ENCODE results near the gene TMEM186. TPM values are rescaled to one million over a fixed set of nuclear protein-coding genes. Genes with fewer than 3 reads are reported as not detected.
A peak's percentile ranks its signal among the peaks of the same experiment; 100 is the strongest.

The TMEM186 gene, protein sequence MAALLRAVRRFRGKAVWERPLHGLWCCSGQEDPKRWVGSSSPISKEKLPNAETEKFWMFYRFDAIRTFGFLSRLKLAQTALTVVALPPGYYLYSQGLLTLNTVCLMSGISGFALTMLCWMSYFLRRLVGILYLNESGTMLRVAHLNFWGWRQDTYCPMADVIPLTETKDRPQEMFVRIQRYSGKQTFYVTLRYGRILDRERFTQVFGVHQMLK
- 13.1 and 14.3 TPM in 2 replicates for total RNA-seq (2021; fragmentation: NEBNext Ultra II Directional; extraction: Animal tissue kit (Norgen Biotek cat#: 25700))
- polyA plus RNA-seq (2011; rRNA removed), result 10.5 and 13.1 TPM in 2 replicates
- 14.6 TPM for polyA plus RNA-seq (2011; cell fraction: cytosol; rRNA removed)
- 9.6 TPM for polyA plus RNA-seq (2011; cell fraction: nucleus; rRNA removed)
- 17.3 to 18.4 TPM (median 17.8 TPM) in 4 replicates for polyA plus RNA-seq (2012, experiment 1 of 2)
- polyA plus RNA-seq (2012, experiment 2 of 2), result 6.8 TPM
- 9.0 TPM for polyA plus RNA-seq (2013, experiment 1 of 2)
- 9.3 TPM for polyA plus RNA-seq (2013, experiment 2 of 2)
- 14.3 and 15.0 TPM in 2 replicates for polyA minus RNA-seq (2011; rRNA and poly(A)+ RNA removed)
- 6.2 TPM for polyA minus RNA-seq (2011; cell fraction: cytosol; rRNA and poly(A)+ RNA removed)
- 7.2 TPM for polyA minus RNA-seq (2011; cell fraction: nucleus; rRNA and poly(A)+ RNA removed)
- long read RNA-seq, experiment 1, partial matches to known transcripts, result 0 of 7 reads
- long read RNA-seq, experiment 1, other reads (novel, unspliced or antisense), result 4 of 7 reads
- long read RNA-seq, experiment 2, transcript TMEM186-201 (2 exons, 1,448 nt), result major isoform, 19 of 42 reads
- long read RNA-seq, experiment 2, partial matches to known transcripts, result 0 of 42 reads
- long read RNA-seq, experiment 2, other reads (novel, unspliced or antisense), result 23 of 42 reads

- H4K91ac ChIP-seq (replicated peaks; ENCODE audit: insufficient read length, low read length), result peak within 1 kb of the TSS; percentile 29
- FAIRE-seq, result no peak
- CTCF ChIA-PET (ENCODE audit: partially characterized antibody), result interaction anchor here (0.8 to 26.4 kb wide), 6 partner anchors 9 to 161 kb away, joined by 3 to 404 read pairs (median 4); partner anchors contain the start of gene ABAT
- 0 out of 2 replicates have a peak within 1 kb of the TSS, but pooled peaks have one; percentile 9 for H2AFZ ChIP-seq (ENCODE audit: low read length)
- H2BK12ac ChIP-seq (ENCODE audit: low read depth, low read length), result no peak within 1 kb of the TSS
- H3K23me2 ChIP-seq (ENCODE audit: low read depth, low read length), result peaks cover 13% of the 10 kb centered on the region; the same call in 1 of the 2 replicates
- peak within 1 kb of the TSS; percentile 86 to 88 for H3K4me2 ChIP-seq (ENCODE audit: insufficient read depth in 1 of 2, low read depth in 2 of 2, low read length in 2 of 2)
- no peak within 1 kb of the TSS for H3K4ac ChIP-seq (replicated peaks; ENCODE audit: insufficient read length, low read depth, low read length)
- H4K5ac ChIP-seq (ENCODE audit: insufficient read length, low read depth, low read length), result no peak within 1 kb of the TSS
- no peak within 1 kb of the TSS for H2BK120ac ChIP-seq (replicated peaks; ENCODE audit: low read depth, low read length)
- peaks cover 12 to 64% of the 10 kb centered on the region in 2 experiments for H3K79me2 ChIP-seq (ENCODE audit: control insufficient read depth in 1 of 2, insufficient read depth in 2 of 2, low read length in 2 of 2)
- H4K8ac ChIP-seq (ENCODE audit: extremely low read depth, insufficient read depth, low read length), result peak within 1 kb of the TSS; percentile 84; the same call in 1 of the 2 replicates
- peak; percentile 92 to 94 for DNase-seq (ENCODE audit: low read depth in 1 of 2, low spot score in 2 of 2)
- H2BK5ac ChIP-seq (ENCODE audit: low read depth, low read length), result peak within 1 kb of the TSS; percentile 77
- peaks cover 0 to 13% (median 2%) of the 10 kb centered on the region in 4 experiments; a peak in 3 of 7 replicates for H3K4me1 ChIP-seq (replicated peaks in 1 of 4; ENCODE audit: control insufficient read depth in 3 of 4, insufficient read depth in 4 of 4, low read length in 3 of 4)
- peak within 1 kb of the TSS; percentile 64 for H3K27ac ChIP-seq (ENCODE audit: low read depth, low read length)
- no peaks in the 10 kb centered on the region for H3K9me3 ChIP-seq (ENCODE audit: insufficient read depth in 2 of 2, low read depth in 1 of 2, low read length in 1 of 2)
- 0 out of 2 replicates have a peak, but pooled peaks cover 4% of the 10 kb centered on the region for H3K79me1 ChIP-seq (ENCODE audit: low read depth, low read length)
- peak within 1 kb of the TSS; percentile 69 to 86 (median 80) for H3K9ac ChIP-seq (replicated peaks in 1 of 4; ENCODE audit: extremely low read depth in 1 of 4, low read depth in 3 of 4, low read length in 3 of 4)
- H3K14ac ChIP-seq (ENCODE audit: insufficient read length), result no peak within 1 kb of the TSS
- peaks cover 3 to 14% (median 10%) of the 10 kb centered on the region in 4 experiments; a peak in 7 of 8 replicates for H3K36me3 ChIP-seq (ENCODE audit: control insufficient read depth in 2 of 4, insufficient read depth in 4 of 4, low read length in 3 of 4)
- POLR2A ChIA-PET (ENCODE audit: partially characterized antibody), result interaction anchor here (0.8 to 1.9 kb wide), 5 partner anchors 12 to 67 kb away, joined by 3 to 7 read pairs (median 3); no protein-coding TSS in a partner anchor
- H3K27me3 ChIP-seq (replicated peaks in 1 of 4; ENCODE audit: control insufficient read depth in 3 of 4, extremely low read depth in 1 of 4, insufficient read depth in 3 of 4, low read length in 3 of 4), result no peaks in the 10 kb centered on the region
- H3K56ac ChIP-seq (replicated peaks; ENCODE audit: insufficient read length, low read depth, low read length), result peak within 1 kb of the TSS; percentile 60
- WGBS, 2 experiments (ENCODE audit: extremely low coverage in 1 of 2, insufficient coverage in 1 of 2, insufficient read length in 1 of 2, insufficient replicate concordance in 2 of 2, low coverage in 1 of 2, low lambda C conversion rate in 2 of 2, missing lambda C conversion rate in 1 of 2), result 0% methylated on average over 59 of the region's 61 CpGs; no CpG with 5 or more reads in 1 of the 2 experiments
- peaks cover 2 to 3% of the 10 kb centered on the region in 2 experiments for H4K20me1 ChIP-seq (replicated peaks in 1 of 2; ENCODE audit: control insufficient read depth in 1 of 2, insufficient read depth in 2 of 2, low read length in 2 of 2)
- peak within 1 kb of the TSS; percentile 24; the same call in 1 of the 2 replicates for H3K18ac ChIP-seq (ENCODE audit: extremely low read depth, low read length)
- H2AK5ac ChIP-seq (ENCODE audit: low read depth, low read length), result no peak within 1 kb of the TSS; the same call in 1 of the 2 replicates
- H2BK15ac ChIP-seq (ENCODE audit: low read length), result no peak within 1 kb of the TSS
- H3K4me3 ChIP-seq (ENCODE audit: extremely low read depth in 1 of 4, insufficient read depth in 2 of 4, low read depth in 3 of 4, low read length in 4 of 4), result peak within 1 kb of the TSS; percentile 61 to 85 (median 77)
- no peak within 1 kb of the TSS for H2BK20ac ChIP-seq (ENCODE audit: low read length)
- H3K23ac ChIP-seq (ENCODE audit: insufficient read length), result no peak within 1 kb of the TSS
- no peak; the same call in 1 of the 2 replicates for TF ChIP-seq TEAD4 (IDR thresholded peaks at IDR 0.05; ENCODE audit: low read depth, low read length)
- TF ChIP-seq SP1 (IDR thresholded peaks at IDR 0.05; ENCODE audit: low read depth, low read length), result peak; percentile 36; the same call in 1 of the 2 replicates
- peak; percentile 79 for TF ChIP-seq CREB1 (IDR thresholded peaks at IDR 0.05)
- TF ChIP-seq ATF2 (IDR thresholded peaks at IDR 0.05; ENCODE audit: low read length), result no peak
These were observed at the start of gene TMEM186, which contains the start of gene PMM2 for GRCh38 chr16:8797364-8798173. Gene TMEM186 (minus strand): TSS chr16:8797639. CDS start chr16:8797614, 25 bp downstream. Gene PMM2 (plus strand): TSS chr16:8797839. CDS start chr16:8797883, 44 bp downstream.

All from H1 (cell line).